ENCODE results near the gene ITPR1. TPM values are rescaled to one million over a fixed set of nuclear protein-coding genes. Genes with fewer than 3 reads are reported as not detected.
A peak's percentile ranks its signal among the peaks of the same experiment; 100 is the strongest.

ITPR1 gene
- polyA plus RNA-seq, 1 donor from 2014 or later, result 38.3 TPM

- no peaks in the 10 kb centered on the region for H3K27me3 Mint-ChIP-seq
- no peak overlapping the region for H3K4me3 Mint-ChIP-seq
- peaks cover 0 to 2% (median 0%) of the 10 kb centered on the region in 3 donors for H3K9me3 Mint-ChIP-seq
- no peak overlapping the region for H3K27ac Mint-ChIP-seq
- peaks cover 4% of the 10 kb centered on the region for H3K36me3 Mint-ChIP-seq
- peaks cover 18 to 35% (median 21%) of the 10 kb centered on the region in 3 donors for H3K4me1 Mint-ChIP-seq
These were observed 55.6 kb downstream of the ITPR1 start for GRCh38 chr3:4548780-4549179.

GRCh38 chr3:4549896-4550295, 56.7 kb downstream of the ITPR1 start:
- peak overlapping the region in 1 of 3 donors; percentile 74 for H3K27ac Mint-ChIP-seq
- H3K4me1 Mint-ChIP-seq, result peaks cover 16 to 35% (median 19%) of the 10 kb centered on the region in 3 donors

GRCh38 chr3:4551051-4551711, 58.0 kb downstream of the ITPR1 start:
- H3K4me1 Mint-ChIP-seq, result peaks cover 16 to 33% (median 20%) of the 10 kb centered on the region in 3 donors

More at GRCh38 chr3:4549896-4550295, 56.7 kb downstream of the ITPR1 start:
- Mint-ChIP-seq H3K36me3 (peaks cover 4% of the 10 kb centered on the region), H3K9me3 (peaks cover 0 to 2% (median 0%) of the 10 kb centered on the region in 3 donors), H3K4me3 (no peak overlapping the region), H3K27me3 (no peaks in the 10 kb centered on the region)

GRCh38 chr3:4551794-4552442, 58.8 kb downstream of the ITPR1 start:
- no peaks in the 10 kb centered on the region for H3K27me3 Mint-ChIP-seq
- H3K9me3 Mint-ChIP-seq, result peaks cover 0 to 8% (median 2%) of the 10 kb centered on the region in 3 donors
- no peak overlapping the region for H3K27ac Mint-ChIP-seq
- peaks cover 6% of the 10 kb centered on the region for H3K36me3 Mint-ChIP-seq
- H3K4me3 Mint-ChIP-seq, result no peak overlapping the region
- peaks cover 17 to 33% (median 20%) of the 10 kb centered on the region in 3 donors for H3K4me1 Mint-ChIP-seq

More at GRCh38 chr3:4551051-4551711, 58.0 kb downstream of the ITPR1 start:
- H3K36me3 Mint-ChIP-seq, result peaks cover 4% of the 10 kb centered on the region
- no peaks in the 10 kb centered on the region for H3K27me3 Mint-ChIP-seq
- peaks cover 0 to 2% (median under 1%) of the 10 kb centered on the region in 3 donors for H3K9me3 Mint-ChIP-seq
- H3K4me3 Mint-ChIP-seq, result no peak overlapping the region
- H3K27ac Mint-ChIP-seq, result no peak overlapping the region

GRCh38 chr3:4552811-4553210, 59.7 kb downstream of the ITPR1 start:
- Mint-ChIP-seq H3K27me3 (no peaks in the 10 kb centered on the region), H3K36me3 (peaks cover 9% of the 10 kb centered on the region), H3K4me3 (no peak overlapping the region), H3K9me3 (peaks cover 0 to 13% (median 7%) of the 10 kb centered on the region in 3 donors), H3K4me1 (peaks cover 15 to 32% (median 18%) of the 10 kb centered on the region in 3 donors), H3K27ac (no peak overlapping the region)

GRCh38 chr3:4561661-4562060, 68.5 kb downstream of the ITPR1 start:
- no peaks in the 10 kb centered on the region for H3K27me3 Mint-ChIP-seq
- H3K4me1 Mint-ChIP-seq, result peaks cover 14 to 53% (median 28%) of the 10 kb centered on the region in 3 donors
- H3K4me3 Mint-ChIP-seq, result no peak overlapping the region
- H3K27ac Mint-ChIP-seq, result no peak overlapping the region
- H3K36me3 Mint-ChIP-seq, result peaks cover 5% of the 10 kb centered on the region
- peaks cover 0 to 15% (median 4%) of the 10 kb centered on the region in 3 donors for H3K9me3 Mint-ChIP-seq

- Mint-ChIP-seq H3K4me1 (peaks cover 15 to 55% (median 33%) of the 10 kb centered on the region in 3 donors), H3K9me3 (peaks cover 0 to 8% (median 0%) of the 10 kb centered on the region in 3 donors), H3K36me3 (peaks cover 2% of the 10 kb centered on the region), H3K27me3 (no peaks in the 10 kb centered on the region), H3K4me3 (no peak overlapping the region), H3K27ac (no peak overlapping the region)
These were observed 69.4 kb downstream of the ITPR1 start for GRCh38 chr3:4562595-4562994.

- peaks cover 20 to 63% (median 37%) of the 10 kb centered on the region in 3 donors for H3K4me1 Mint-ChIP-seq
- H3K27me3 Mint-ChIP-seq, result no peaks in the 10 kb centered on the region
- H3K4me3 Mint-ChIP-seq, result peak overlapping the region in 1 of 4 donors; percentile 36
- H3K9me3 Mint-ChIP-seq, result no peaks in the 10 kb centered on the region
- no peak overlapping the region for H3K27ac Mint-ChIP-seq
- peaks cover 2% of the 10 kb centered on the region for H3K36me3 Mint-ChIP-seq
These were observed 71.1 kb downstream of the ITPR1 start for GRCh38 chr3:4564270-4564669.

GRCh38 chr3:4564928-4565586, 71.9 kb downstream of the ITPR1 start:
- Mint-ChIP-seq H3K4me3 (no peak overlapping the region), H3K27me3 (no peaks in the 10 kb centered on the region), H3K9me3 (no peaks in the 10 kb centered on the region), H3K27ac (no peak overlapping the region), H3K4me1 (peaks cover 25 to 63% (median 43%) of the 10 kb centered on the region in 3 donors), H3K36me3 (peaks cover 2% of the 10 kb centered on the region)

GRCh38 chr3:4565809-4566501, 72.8 kb downstream of the ITPR1 start:
- Mint-ChIP-seq H3K4me3 (peak overlapping the region in 1 of 4 donors; percentile 49), H3K27ac (no peak overlapping the region), H3K36me3 (peaks cover 2% of the 10 kb centered on the region), H3K27me3 (no peaks in the 10 kb centered on the region), H3K9me3 (no peaks in the 10 kb centered on the region), H3K4me1 (peaks cover 26 to 63% (median 43%) of the 10 kb centered on the region in 3 donors)

GRCh38 chr3:4568841-4569240, 75.7 kb downstream of the ITPR1 start:
- H3K4me3 Mint-ChIP-seq, result no peak overlapping the region
- H3K27me3 Mint-ChIP-seq, result no peaks in the 10 kb centered on the region
- H3K27ac Mint-ChIP-seq, result no peak overlapping the region
- H3K4me1 Mint-ChIP-seq, result peaks cover 38 to 65% (median 44%) of the 10 kb centered on the region in 3 donors
- peaks cover 2% of the 10 kb centered on the region for H3K36me3 Mint-ChIP-seq
- H3K9me3 Mint-ChIP-seq, result no peaks in the 10 kb centered on the region

GRCh38 chr3:4570840-4571621, 77.9 kb downstream of the ITPR1 start:
- no peaks in the 10 kb centered on the region for H3K27me3 Mint-ChIP-seq
- peak overlapping the region in 2 of 3 donors; percentile 60 to 76 for H3K27ac Mint-ChIP-seq
- H3K9me3 Mint-ChIP-seq, result no peaks in the 10 kb centered on the region
- H3K4me1 Mint-ChIP-seq, result peaks cover 46 to 65% (median 58%) of the 10 kb centered on the region in 3 donors
- H3K4me3 Mint-ChIP-seq, result no peak overlapping the region
- H3K36me3 Mint-ChIP-seq, result peaks cover 2% of the 10 kb centered on the region

- Mint-ChIP-seq H3K27ac (peak overlapping the region; percentile 42 to 60 (median 51)), H3K27me3 (no peaks in the 10 kb centered on the region), H3K9me3 (no peaks in the 10 kb centered on the region), H3K4me1 (peaks cover 45 to 62% (median 55%) of the 10 kb centered on the region in 3 donors), H3K4me3 (no peak overlapping the region), H3K36me3 (peaks cover 2% of the 10 kb centered on the region)
These were observed 78.7 kb downstream of the ITPR1 start for GRCh38 chr3:4571690-4572334.
